ENCODE data around the gene WDR89.

DNA sequence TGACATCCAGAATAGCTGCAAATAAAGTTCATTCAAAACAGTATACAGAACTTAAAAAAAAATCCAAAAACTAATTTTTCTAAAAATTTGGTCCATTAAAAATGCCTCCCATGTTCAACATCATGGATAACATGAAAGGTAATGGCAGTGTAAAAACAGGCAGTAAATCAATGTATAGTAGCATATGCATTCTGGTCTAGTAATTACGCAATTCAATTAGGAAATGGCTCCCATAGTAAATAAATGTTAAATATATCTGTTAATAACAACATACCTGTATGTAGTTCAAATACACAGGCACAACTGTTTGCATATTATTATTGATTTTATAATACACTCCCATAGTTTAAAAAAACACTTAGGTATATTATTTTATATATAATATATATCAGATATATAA, 43.7 kb upstream of the WDR89 start:
- TF ChIP-seq CTCF (IDR thresholded peaks at IDR 0.05) = no peak
- TF ChIP-seq EZH2 (IDR thresholded peaks at IDR 0.05; ENCODE audit: borderline replicate concordance, insufficient read depth, low read depth, low read length, poor library complexity, severe bottlenecking) = no peak
